Endothelial cell of umbilical vein (primary cell): ENCODE data around the gene CACNA1C. TPM values are rescaled to one million over a fixed set of nuclear protein-coding genes. Genes with fewer than 3 reads are reported as not detected.

ENCODE experiments used
- BruUV-seq: library from RNA; stranded (reverse); fragments of 400-500 nt; replicated peaks from 2 replicates; lab custom pipeline; 2021; lab: Mats Ljungman, UMichigan
- CTCF ChIA-PET: fragments of 300-600, 350-600 bp; sonication (Branson Sonifier 250); formaldehyde crosslinking; loops from one replicate; lab custom pipeline; 2021; ENCODE audit warnings: antibody characterized with exemption, inconsistent platforms; lab: Charles Lee
- POLR2A ChIA-PET: fragments of 300-600, 350-600 bp; sonication (Branson Sonifier 250); formaldehyde crosslinking; loops from one replicate; lab custom pipeline; 2021; ENCODE audit warnings: antibody characterized with exemption, inconsistent platforms; lab: Charles Lee
- DNase-seq: peaks from one replicate; pipeline ENCODE4 v3.0.0-alpha.2; 2011; ENCODE audit warnings: low read depth, low spot score
- FAIRE-seq: peaks from 2 replicates; lab custom pipeline; 2011; peaks lifted over from hg19 to GRCh38; lab: Jason Lieb, UNC
- H2AFZ ChIP-seq: 2 replicates; pipeline ENCODE4 v1.6.0; 2012; ENCODE audit warnings: low read depth, low read length, control low read depth, inconsistent platforms
- H3K27ac ChIP-seq: 2 replicates; pipeline ENCODE4 v1.5.1; 2011; ENCODE audit warnings: low read depth, mild to moderate bottlenecking, control low read depth, low read length, moderate library complexity; ENCODE audit not compliant: insufficient read depth
- H3K27me3 ChIP-seq, 2 experiments: 2 replicates each; pipeline versions ENCODE4 v1.6.0 to v1.6.1; 2011; ENCODE audit warnings: low read length in 2 of 2, mixed read lengths in 1 of 2; ENCODE audit not compliant: control insufficient read depth in 2 of 2, insufficient read depth in 2 of 2
- H3K36me3 ChIP-seq, 2 experiments: 2 replicates in 1 of 2; 3 replicates in 1 of 2; pipeline ENCODE4 v1.5.1; 2011; ENCODE audit warnings: low read length in 2 of 2, mild to moderate bottlenecking in 1 of 2, moderate library complexity in 1 of 2; ENCODE audit not compliant: control insufficient read depth in 2 of 2, insufficient read depth in 2 of 2; ENCODE audit errors: extremely low read depth in 1 of 2
- H3K4me1 ChIP-seq: 3 replicates; pipeline ENCODE4 v1.5.1; 2011; ENCODE audit warnings: mild to moderate bottlenecking, low read length; ENCODE audit not compliant: control insufficient read depth, insufficient read depth; ENCODE audit errors: extremely low read depth
- H3K4me2 ChIP-seq: 2 replicates; pipeline ENCODE4 v1.6.1; 2011; ENCODE audit warnings: low read length, control low read depth, mixed read lengths; ENCODE audit not compliant: insufficient read depth
- H3K4me3 ChIP-seq, 3 experiments: fragments of 200-600 bp in 1 of 3; sonication (generic), shearing (Covaris generic) in 1 of 3; replicated peaks in 1 of 3; 2 replicates each; pipeline ENCODE4 v1.5.1; 2011 to 2016; ENCODE audit warnings: control low read depth in 3 of 3, low read length in 3 of 3, mild to moderate bottlenecking in 2 of 3, inconsistent platforms in 1 of 3, low read depth in 1 of 3, moderate library complexity in 1 of 3; ENCODE audit not compliant: insufficient read depth in 1 of 3
- H3K79me2 ChIP-seq: 2 replicates; pipeline ENCODE4 v1.6.0; 2012; ENCODE audit warnings: low read length, inconsistent platforms; ENCODE audit not compliant: control insufficient read depth, insufficient read depth
- H3K9ac ChIP-seq: replicated peaks from 2 replicates; pipeline ENCODE3; 2011; ENCODE audit warnings: low read length, control low read depth; ENCODE audit not compliant: insufficient read depth; ENCODE audit errors: extremely low read depth
- H3K9me1 ChIP-seq: replicated peaks from 3 replicates; pipeline ENCODE4 v1.6.0; 2011; ENCODE audit warnings: mild to moderate bottlenecking, low read length; ENCODE audit not compliant: control insufficient read depth, insufficient read depth; ENCODE audit errors: extremely low read depth
- H3K9me3 ChIP-seq: replicated peaks from 2 replicates; pipeline ENCODE4 v1.5.1; 2012; ENCODE audit warnings: low read length, inconsistent platforms; ENCODE audit not compliant: control insufficient read depth, insufficient read depth
- H4K20me1 ChIP-seq: replicated peaks from 2 replicates; pipeline ENCODE3; 2011; ENCODE audit warnings: mild to moderate bottlenecking, low read length; ENCODE audit not compliant: control insufficient read depth, insufficient read depth; ENCODE audit errors: extremely low read depth
- JUN ChIP-seq: IDR thresholded peaks from 2 replicates; pipeline ENCODE4 v1.6.1; 2011; ENCODE audit warnings: borderline replicate concordance, low read depth; ENCODE audit not compliant: insufficient read length, insufficient read depth
- POLR2AphosphoS5 ChIP-seq: IDR thresholded peaks from 2 replicates; pipeline ENCODE4 v1.6.1; 2012; ENCODE audit warnings: low read depth, mild to moderate bottlenecking, control low read depth, low read length, moderate library complexity; ENCODE audit not compliant: insufficient read depth
- dilution Hi-C: fragments of 300-500 bp; cut with MboI; formaldehyde crosslinking; loops from one replicate; pipeline ENCODE4 v1.15.0; 2019; ENCODE audit warnings: low sequenced_read_pairs; ENCODE audit not compliant: extremely low pct_ligation_motif_present
- intact Hi-C: fragments of 100-400 bp; cut with micrococcal nuclease; formaldehyde crosslinking; loops from one replicate; pipeline ENCODE4 v1.10.0; 2022
- polyA plus RNA-seq, 4 experiments: library from polyadenylated mRNA; depleted of rRNA in 3 of 4; stranded (reverse) in 3 of 4; unstranded in 1 of 4; fragments of >200 nt; gene quantifications; 2 replicates each; pipeline versions ENCODE4 v1.2.1 to v1.2.3, GENCODE V29; 2011 to 2012; ENCODE audit warnings: missing spikeins in 1 of 4
- total RNA-seq: library from RNA; stranded (reverse); gene quantifications from 2 replicates; pipeline ENCODE4 v1.2.3, GENCODE V29; 2021
- TF ChIP-seq, protein P1 (sequence below): IDR thresholded peaks from 2 replicates; pipeline ENCODE4 v1.6.1; 2011; ENCODE audit not compliant: insufficient read depth, insufficient read length
- TF ChIP-seq, protein P2 (sequence below), 2 donors: IDR thresholded peaks; 1 replicate in 1 of 2; 2 replicates in 1 of 2; pipeline ENCODE4 v1.5.1; 2011; ENCODE audit warnings: low read length in 2 of 2, mild to moderate bottlenecking in 2 of 2, moderate library complexity in 2 of 2, control low read depth in 1 of 2, inconsistent platforms in 1 of 2, low read depth in 1 of 2; ENCODE audit not compliant: insufficient read depth in 1 of 2; ENCODE audit errors: extremely low read depth in 1 of 2

CACNA1C gene
- total and polyA plus RNA-seq, 2 donors (not counting 3 experiments of a cell fraction or from before 2014, with no cell fraction given), result not detected

DNA sequence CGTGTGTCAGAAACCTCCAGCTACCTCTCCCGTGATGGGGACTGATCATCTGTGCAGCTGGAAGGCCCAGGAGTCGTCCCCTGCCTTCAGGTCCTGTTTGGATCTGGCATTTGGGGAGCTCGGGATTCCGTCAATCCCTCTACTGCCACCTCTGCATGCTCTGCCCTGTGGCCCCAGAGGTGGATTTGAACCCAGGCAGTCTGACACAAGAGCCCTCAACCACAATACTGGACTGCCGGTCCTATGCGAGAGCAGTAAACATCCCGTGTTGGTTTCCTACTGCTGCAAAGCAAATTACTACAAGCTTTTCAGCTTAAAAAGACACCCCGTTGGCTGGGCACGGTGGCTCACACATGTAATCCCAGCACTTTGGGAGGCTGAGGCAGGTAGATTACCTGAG lies 620.1 kb downstream of the CACNA1C start:
- POLR2A ChIA-PET, result no interaction called here
- BruUV-seq, result no TSS peak

DNA sequence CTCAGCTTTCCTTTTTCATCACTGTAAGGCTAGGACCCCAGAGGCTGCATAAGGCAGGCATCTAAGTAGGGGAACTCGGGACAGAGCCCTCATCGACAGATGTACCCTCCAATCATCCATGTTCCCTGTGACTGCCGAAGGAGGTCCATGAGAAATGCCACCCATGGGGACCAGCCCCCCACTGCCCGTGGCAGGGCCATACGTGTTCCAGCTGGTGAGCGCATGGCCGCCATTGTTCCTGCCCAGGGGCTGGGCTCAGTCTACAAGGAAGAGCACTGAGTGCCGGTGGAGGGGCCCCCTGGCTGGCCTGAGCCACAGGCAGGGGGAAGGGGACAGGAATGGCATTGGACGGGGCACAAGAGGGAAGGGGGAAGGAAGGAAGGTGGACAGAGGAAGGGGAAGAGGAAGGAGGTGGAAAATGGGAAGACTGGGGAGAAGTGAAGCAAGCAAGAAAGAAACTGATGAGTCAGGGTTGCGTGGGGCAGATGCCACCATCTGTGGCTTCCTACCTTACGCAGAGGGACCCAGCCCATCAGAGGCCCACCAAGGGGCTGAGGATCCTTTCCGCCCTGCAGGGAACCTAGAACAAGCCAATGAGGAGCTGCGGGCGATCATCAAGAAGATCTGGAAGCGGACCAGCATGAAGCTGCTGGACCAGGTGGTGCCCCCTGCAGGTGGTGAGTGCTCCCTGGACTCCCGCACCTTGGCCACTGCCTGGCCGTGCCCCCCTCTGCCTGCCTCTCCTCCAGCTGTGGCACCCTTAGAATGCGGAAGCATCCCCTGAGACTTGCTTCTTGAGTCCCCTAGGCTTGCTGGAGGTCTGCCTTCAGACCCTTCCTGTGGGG lies 621.4 kb downstream of the CACNA1C start:
- POLR2A ChIA-PET, result no interaction called here
- CTCF ChIA-PET, result interaction anchor here (1.5 kb wide), 1 partner anchor 91 kb away, joined by 4 read pairs; no protein-coding TSS in a partner anchor

More for the DNA sequence above, 620.1 kb downstream of the CACNA1C start:
- DNase-seq, result no peak
- no peaks in the 10 kb centered on the region for H3K36me3 ChIP-seq
- dilution Hi-C loops (no loop called here), intact Hi-C loops (no loop called here)
- H3K79me2 ChIP-seq, result no peaks in the 10 kb centered on the region
- H4K20me1 ChIP-seq, result no peaks in the 10 kb centered on the region
- no peaks in the 10 kb centered on the region for H3K9me1 ChIP-seq
- H3K27ac ChIP-seq, result no peak overlapping the region
- CTCF ChIA-PET, result interaction anchor here (1.0 to 1.5 kb wide), 2 partner anchors 10 to 90 kb away, joined by 3 to 4 read pairs; no protein-coding TSS in a partner anchor
- H3K9me3 ChIP-seq, result no peaks in the 10 kb centered on the region
- no peak for TF ChIP-seq JUN
- TF ChIP-seq, protein P1, sequence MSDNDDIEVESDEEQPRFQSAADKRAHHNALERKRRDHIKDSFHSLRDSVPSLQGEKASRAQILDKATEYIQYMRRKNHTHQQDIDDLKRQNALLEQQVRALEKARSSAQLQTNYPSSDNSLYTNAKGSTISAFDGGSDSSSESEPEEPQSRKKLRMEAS, result no peak
- H3K9ac ChIP-seq, result no peak overlapping the region
- no peak overlapping the region for H2AFZ ChIP-seq
- no peaks in the 10 kb centered on the region for H3K27me3 ChIP-seq
- FAIRE-seq, result no peak
- no peaks in the 10 kb centered on the region for H3K4me1 ChIP-seq
- no peak overlapping the region for H3K4me2 ChIP-seq
- no peak overlapping the region for H3K4me3 ChIP-seq

More for the DNA sequence above, 621.4 kb downstream of the CACNA1C start:
- Histone ChIP-seq H3K9ac (no peak overlapping the region), H3K4me1 (no peaks in the 10 kb centered on the region), H3K27ac (no peak overlapping the region), H2AFZ (no peak overlapping the region), H3K4me2 (no peak overlapping the region), H3K79me2 (no peaks in the 10 kb centered on the region), H4K20me1 (no peaks in the 10 kb centered on the region), H3K27me3 (no peaks in the 10 kb centered on the region), H3K9me1 (no peaks in the 10 kb centered on the region), H3K4me3 (no peak overlapping the region), H3K36me3 (no peaks in the 10 kb centered on the region), H3K9me3 (no peaks in the 10 kb centered on the region)
- no peak for DNase-seq
- FAIRE-seq, result no peak
- no TSS peak for BruUV-seq
- TF ChIP-seq, protein P2, sequence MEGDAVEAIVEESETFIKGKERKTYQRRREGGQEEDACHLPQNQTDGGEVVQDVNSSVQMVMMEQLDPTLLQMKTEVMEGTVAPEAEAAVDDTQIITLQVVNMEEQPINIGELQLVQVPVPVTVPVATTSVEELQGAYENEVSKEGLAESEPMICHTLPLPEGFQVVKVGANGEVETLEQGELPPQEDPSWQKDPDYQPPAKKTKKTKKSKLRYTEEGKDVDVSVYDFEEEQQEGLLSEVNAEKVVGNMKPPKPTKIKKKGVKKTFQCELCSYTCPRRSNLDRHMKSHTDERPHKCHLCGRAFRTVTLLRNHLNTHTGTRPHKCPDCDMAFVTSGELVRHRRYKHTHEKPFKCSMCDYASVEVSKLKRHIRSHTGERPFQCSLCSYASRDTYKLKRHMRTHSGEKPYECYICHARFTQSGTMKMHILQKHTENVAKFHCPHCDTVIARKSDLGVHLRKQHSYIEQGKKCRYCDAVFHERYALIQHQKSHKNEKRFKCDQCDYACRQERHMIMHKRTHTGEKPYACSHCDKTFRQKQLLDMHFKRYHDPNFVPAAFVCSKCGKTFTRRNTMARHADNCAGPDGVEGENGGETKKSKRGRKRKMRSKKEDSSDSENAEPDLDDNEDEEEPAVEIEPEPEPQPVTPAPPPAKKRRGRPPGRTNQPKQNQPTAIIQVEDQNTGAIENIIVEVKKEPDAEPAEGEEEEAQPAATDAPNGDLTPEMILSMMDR (IDR thresholded peaks at IDR 0.05; ENCODE audit: extremely low read depth in 1 of 2, insufficient read depth in 1 of 2, low read depth in 1 of 2, low read length in 2 of 2), result peak in 1 of 2 donors; percentile 29
- no peak for TF ChIP-seq POLR2AphosphoS5
- intact Hi-C loops, result no loop called here
- dilution Hi-C loops, result no loop called here
